LNCaP clone FGC (cell line): Measurements from ENCODE around the gene MTFMT.

Experiments
- DNase-seq: peaks from one replicate; pipeline ENCODE4 v3.0.0-alpha.2; 2011; ENCODE audit warnings: low read depth
- H3K4me3 ChIP-seq: 2 replicates; pipeline ENCODE4 v1.5.1; 2011; ENCODE audit warnings: mild to moderate bottlenecking, low read depth, low read length, control low read depth
- TF ChIP-seq, protein P1 (sequence below): IDR thresholded peaks from 2 replicates; pipeline ENCODE4 v1.5.1; 2012; ENCODE audit warnings: mild to moderate bottlenecking; ENCODE audit not compliant: control insufficient read depth, insufficient read depth; ENCODE audit errors: extremely low read depth

The MTFMT gene

GRCh38 chr15:64989416-64990167, 39.8 kb downstream of the MTFMT start, which contains the start of gene SPG21:
Gene SPG21 (minus strand): TSS chr15:64989914. CDS start chr15:64983569, 6,345 bp downstream.
- H3K4me3 ChIP-seq: peak within 1 kb of the TSS; percentile 87
- peak; percentile 78 for DNase-seq
- TF ChIP-seq, protein P1, sequence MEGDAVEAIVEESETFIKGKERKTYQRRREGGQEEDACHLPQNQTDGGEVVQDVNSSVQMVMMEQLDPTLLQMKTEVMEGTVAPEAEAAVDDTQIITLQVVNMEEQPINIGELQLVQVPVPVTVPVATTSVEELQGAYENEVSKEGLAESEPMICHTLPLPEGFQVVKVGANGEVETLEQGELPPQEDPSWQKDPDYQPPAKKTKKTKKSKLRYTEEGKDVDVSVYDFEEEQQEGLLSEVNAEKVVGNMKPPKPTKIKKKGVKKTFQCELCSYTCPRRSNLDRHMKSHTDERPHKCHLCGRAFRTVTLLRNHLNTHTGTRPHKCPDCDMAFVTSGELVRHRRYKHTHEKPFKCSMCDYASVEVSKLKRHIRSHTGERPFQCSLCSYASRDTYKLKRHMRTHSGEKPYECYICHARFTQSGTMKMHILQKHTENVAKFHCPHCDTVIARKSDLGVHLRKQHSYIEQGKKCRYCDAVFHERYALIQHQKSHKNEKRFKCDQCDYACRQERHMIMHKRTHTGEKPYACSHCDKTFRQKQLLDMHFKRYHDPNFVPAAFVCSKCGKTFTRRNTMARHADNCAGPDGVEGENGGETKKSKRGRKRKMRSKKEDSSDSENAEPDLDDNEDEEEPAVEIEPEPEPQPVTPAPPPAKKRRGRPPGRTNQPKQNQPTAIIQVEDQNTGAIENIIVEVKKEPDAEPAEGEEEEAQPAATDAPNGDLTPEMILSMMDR: no peak

DNA sequence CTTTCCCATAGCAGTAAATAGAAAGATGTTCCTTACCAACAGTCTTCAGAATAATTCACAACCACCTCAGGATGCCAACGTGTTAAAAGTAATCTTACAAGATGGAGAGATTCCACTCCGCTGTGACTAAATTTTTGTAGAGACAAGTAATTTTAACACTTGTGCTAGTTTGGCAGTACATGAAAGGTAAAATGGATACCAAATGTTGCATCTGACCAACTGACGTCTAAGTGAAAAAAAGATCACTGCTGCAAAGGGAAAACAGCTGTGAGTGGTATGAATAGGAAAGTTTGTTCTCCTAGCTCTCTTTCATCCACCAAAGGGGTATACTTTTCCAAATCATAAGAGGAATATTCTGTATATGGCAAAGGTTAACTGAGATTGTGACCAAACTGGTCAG, 42.3 kb downstream of the MTFMT start:
- DNase-seq: no peak
- H3K4me3 ChIP-seq: no peak overlapping the region
- TF ChIP-seq, protein P1: no peak

GRCh38 chr15:64985366-64986033, 43.9 kb downstream of the MTFMT start:
- 0 out of 2 replicates have a peak overlapping the region, but pooled peaks have one; percentile 6 for H3K4me3 ChIP-seq

DNA sequence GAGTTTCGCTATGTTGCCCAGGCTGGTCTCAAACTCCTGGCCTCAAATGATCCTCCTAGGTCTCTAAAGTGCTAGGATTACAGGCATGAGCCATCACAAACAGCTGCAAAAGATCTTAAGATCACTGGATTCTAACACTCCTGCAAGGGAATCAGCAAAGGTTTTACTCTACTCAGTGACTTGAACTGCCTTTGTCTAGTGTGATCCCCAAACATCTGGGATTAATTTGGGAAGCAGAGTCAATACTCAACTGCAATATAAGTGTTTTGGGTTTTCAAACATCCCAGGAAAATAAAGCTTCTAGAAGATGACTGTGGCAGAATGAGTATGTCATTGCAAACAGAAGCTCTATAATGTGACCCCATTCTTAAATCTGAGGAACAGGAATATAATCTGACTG, 47.0 kb downstream of the MTFMT start:
- TF ChIP-seq, protein P1: no peak
- DNase-seq: no peak
- H3K4me3 ChIP-seq: no peak overlapping the region

More at GRCh38 chr15:64985366-64986033, 43.9 kb downstream of the MTFMT start:
- DNase-seq: peak; percentile 50
- TF ChIP-seq, protein P1: no peak

- TF ChIP-seq, protein P1: no peak
- no peak overlapping the region for H3K4me3 ChIP-seq
- DNase-seq: no peak
Measured at GRCh38 chr15:64981812-64982431, 47.5 kb downstream of the MTFMT start.

GRCh38 chr15:64979252-64979710, 50.2 kb downstream of the MTFMT start:
- H3K4me3 ChIP-seq: no peak overlapping the region
- DNase-seq: no peak
- TF ChIP-seq, protein P1: no peak
